ENCODE results near the gene POLA2.

GRCh38 chr11:65340226-65340625 lies 78.5 kb downstream of the POLA2 start:
- TF ChIP-seq CTCF (IDR thresholded peaks at IDR 0.05) (no peak), POLR2A (IDR thresholded peaks at IDR 0.05) (no peak)

All from Peyer's patch (tissue), 4 donors.